Muscle of leg (tissue), 11 donors: ENCODE results near the gene FXYD3. TPM values are rescaled to one million over a fixed set of nuclear protein-coding genes. Genes with fewer than 3 reads are reported as not detected.

Source experiments
- DNase-seq: peaks from one replicate; pipeline ENCODE4 v3.0.0; 2013
- H3K27ac ChIP-seq: one replicate; pipeline ENCODE4 v1.5.1; 2013; ENCODE audit warnings: mild to moderate bottlenecking, low read length, control low read depth
- H3K27me3 ChIP-seq: one replicate; pipeline ENCODE4 v1.6.1; 2013; ENCODE audit warnings: low read length; ENCODE audit not compliant: control insufficient read depth, insufficient read depth
- H3K36me3 ChIP-seq: one replicate; pipeline ENCODE4 v1.6.1; 2013; ENCODE audit warnings: low read length; ENCODE audit not compliant: control insufficient read depth, insufficient read depth
- H3K4me1 ChIP-seq: one replicate; pipeline ENCODE4 v1.6.1; 2013; ENCODE audit warnings: low read length; ENCODE audit not compliant: control insufficient read depth, insufficient read depth
- H3K4me3 ChIP-seq: one replicate; pipeline ENCODE4 v1.5.1; 2013; ENCODE audit warnings: low read length, control low read depth
- H3K9me3 ChIP-seq: replicated peaks from 2 replicates; pipeline ENCODE4 v1.6.1; 2013; ENCODE audit warnings: low read depth, low read length; ENCODE audit not compliant: control insufficient read depth
- WGBS: methylation state at CpG from one replicate; pipeline ENCODE4 v1.1.5; 2013; ENCODE audit warnings: missing lambda C conversion rate; ENCODE audit not compliant: insufficient coverage; 5-methylcytosine and 5-hydroxymethylcytosine counted together
- polyA plus RNA-seq, 8 donors: library from polyadenylated mRNA; unstranded; fragments of 120-200 nt; gene quantifications; one replicate each; pipeline versions ENCODE4 v1.2.1 to v1.2.3, GENCODE V29; 2013; ENCODE audit warnings: inconsistent platforms in 1 of 8, low replicate concordance in 1 of 8; ENCODE audit not compliant: insufficient read length in 8 of 8, insufficient read depth in 1 of 8
- total RNA-seq: library from RNA; stranded (reverse); fragments of 120-200 nt; gene quantifications from one replicate; pipeline ENCODE4 v1.2.4, GENCODE V29; 2013

The FXYD3 gene
- total and polyA plus RNA-seq, 9 donors: 0.31 to 9.3 (median 0.62) TPM; not detected in 1

DNA sequence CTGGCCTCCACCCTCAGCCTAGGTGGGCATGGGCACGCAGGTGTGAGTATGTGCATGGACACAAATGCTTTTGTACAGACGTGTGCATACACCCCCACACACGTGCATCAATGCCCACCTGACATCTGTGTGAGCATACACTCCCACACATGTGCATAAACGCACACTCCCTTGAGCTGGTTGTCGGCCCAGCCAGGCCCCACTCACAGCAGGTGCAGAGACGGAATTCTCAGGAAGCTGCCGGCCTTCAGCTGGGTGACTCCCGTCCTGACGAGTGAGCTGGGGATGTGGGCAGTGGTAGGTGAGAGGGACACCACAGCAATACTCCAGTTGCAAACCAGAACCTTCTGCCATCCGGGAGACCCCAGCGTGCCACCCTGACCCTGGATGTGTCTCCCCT lies 18.2 kb downstream of the FXYD3 start:
- H3K4me1 ChIP-seq: peaks cover 35% of the 10 kb centered on the region
- DNase-seq: no peak
- H3K9me3 ChIP-seq: no peaks in the 10 kb centered on the region
- H3K36me3 ChIP-seq: no peaks in the 10 kb centered on the region
- H3K4me3 ChIP-seq: no peak overlapping the region
- no peak overlapping the region for H3K27ac ChIP-seq
- 65% methylated on average over 6 of the region's 11 CpGs for WGBS
- H3K27me3 ChIP-seq: no peaks in the 10 kb centered on the region

DNA sequence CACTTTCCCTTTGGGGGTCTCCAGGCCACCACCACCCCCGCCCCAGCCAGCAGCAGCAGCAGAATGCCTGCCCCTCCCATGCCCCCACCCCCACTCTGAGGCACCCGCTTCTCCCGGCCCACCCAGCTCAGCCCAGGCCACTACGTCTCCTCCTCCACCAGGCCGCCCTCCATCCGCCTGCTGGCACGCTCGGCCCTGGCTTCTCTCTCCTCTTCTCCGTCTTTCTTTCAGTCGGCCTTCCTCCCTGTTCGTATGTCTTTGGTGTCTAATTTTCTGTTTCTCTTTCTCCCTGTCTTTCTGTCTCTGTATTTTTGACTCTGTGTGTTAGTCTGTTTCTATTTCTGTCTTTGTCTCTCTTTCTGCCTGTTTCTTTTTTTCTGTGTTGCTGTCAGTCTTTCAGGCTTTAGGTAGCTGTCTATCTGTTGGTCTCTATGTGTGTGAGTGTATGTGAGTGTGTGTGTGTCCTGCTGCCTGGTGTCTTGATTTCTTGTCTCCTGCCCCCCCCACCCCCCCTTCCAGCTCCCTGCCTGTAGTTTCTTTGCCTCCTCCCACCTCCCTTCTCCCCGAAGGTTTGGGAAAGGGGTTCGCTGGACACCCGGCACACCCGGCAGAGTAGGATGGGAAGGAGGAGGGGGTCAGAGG lies 19.1 kb downstream of the FXYD3 start, which contains the start of gene LGI4:
TSS of gene LGI4 (minus strand) at position 459 of the 642 bp plus-strand sequence. CDS start at position 80, 379 bp downstream.
- peak; percentile 56 for DNase-seq
- H3K9me3 ChIP-seq: no peaks in the 10 kb centered on the region
- H3K4me3 ChIP-seq: peak within 1 kb of the TSS; percentile 10
- 35% methylated on average over 3 of the region's 15 CpGs for WGBS
- H3K36me3 ChIP-seq: no peaks in the 10 kb centered on the region
- peaks cover 41% of the 10 kb centered on the region for H3K4me1 ChIP-seq
- no peaks in the 10 kb centered on the region for H3K27me3 ChIP-seq
- peak within 1 kb of the TSS; percentile 51 for H3K27ac ChIP-seq

GRCh38 chr19:35135389-35135909 lies 19.8 kb downstream of the FXYD3 start:
- peak overlapping the region; percentile 51 for H3K27ac ChIP-seq
- whole genome bisulfite sequencing: no CpG with 5 or more reads among the region's 7 CpGs

GRCh38 chr19:35136231-35136630 lies 20.6 kb downstream of the FXYD3 start:
- WGBS: 81% methylated on average over 8 of the region's 11 CpGs
- peaks cover 55% of the 10 kb centered on the region for H3K4me1 ChIP-seq

More at GRCh38 chr19:35135389-35135909, 19.8 kb downstream of the FXYD3 start:
- peak overlapping the region; percentile 10 for H3K4me3 ChIP-seq
- H3K27me3 ChIP-seq: no peaks in the 10 kb centered on the region
- peaks cover 49% of the 10 kb centered on the region for H3K4me1 ChIP-seq
- H3K36me3 ChIP-seq: no peaks in the 10 kb centered on the region
- DNase-seq: peak; percentile 90
- H3K9me3 ChIP-seq: no peaks in the 10 kb centered on the region

GRCh38 chr19:35136977-35137702 lies 21.5 kb downstream of the FXYD3 start:
- DNase-seq: no peak
- Histone ChIP-seq H3K36me3 (peaks cover 5% of the 10 kb centered on the region), H3K4me3 (no peak overlapping the region), H3K27ac (no peak overlapping the region), H3K4me1 (peaks cover 61% of the 10 kb centered on the region), H3K27me3 (peaks cover 5% of the 10 kb centered on the region), H3K9me3 (no peaks in the 10 kb centered on the region)
- 56% methylated on average over 8 of the region's 9 CpGs for WGBS

More at GRCh38 chr19:35136231-35136630, 20.6 kb downstream of the FXYD3 start:
- no peak for DNase-seq
- H3K4me3 ChIP-seq: no peak overlapping the region
- no peaks in the 10 kb centered on the region for H3K27me3 ChIP-seq
- no peak overlapping the region for H3K27ac ChIP-seq
- H3K36me3 ChIP-seq: no peaks in the 10 kb centered on the region
- H3K9me3 ChIP-seq: no peaks in the 10 kb centered on the region

GRCh38 chr19:35138305-35138892 lies 22.8 kb downstream of the FXYD3 start, which contains the start of gene FXYD1:
FXYD1 (plus strand) TSS chr19:35138824; CDS start chr19:35140080, 1,256 bp downstream.
- peaks cover 72% of the 10 kb centered on the region for H3K4me1 ChIP-seq
- H3K36me3 ChIP-seq: peaks cover 5% of the 10 kb centered on the region
- no peaks in the 10 kb centered on the region for H3K9me3 ChIP-seq
- WGBS: no CpG with 5 or more reads among the region's 18 CpGs
- peak; percentile 94 for DNase-seq
- H3K4me3 ChIP-seq: peak within 1 kb of the TSS; percentile 52
- peaks cover 13% of the 10 kb centered on the region for H3K27me3 ChIP-seq
- H3K27ac ChIP-seq: peak within 1 kb of the TSS; percentile 92

DNA sequence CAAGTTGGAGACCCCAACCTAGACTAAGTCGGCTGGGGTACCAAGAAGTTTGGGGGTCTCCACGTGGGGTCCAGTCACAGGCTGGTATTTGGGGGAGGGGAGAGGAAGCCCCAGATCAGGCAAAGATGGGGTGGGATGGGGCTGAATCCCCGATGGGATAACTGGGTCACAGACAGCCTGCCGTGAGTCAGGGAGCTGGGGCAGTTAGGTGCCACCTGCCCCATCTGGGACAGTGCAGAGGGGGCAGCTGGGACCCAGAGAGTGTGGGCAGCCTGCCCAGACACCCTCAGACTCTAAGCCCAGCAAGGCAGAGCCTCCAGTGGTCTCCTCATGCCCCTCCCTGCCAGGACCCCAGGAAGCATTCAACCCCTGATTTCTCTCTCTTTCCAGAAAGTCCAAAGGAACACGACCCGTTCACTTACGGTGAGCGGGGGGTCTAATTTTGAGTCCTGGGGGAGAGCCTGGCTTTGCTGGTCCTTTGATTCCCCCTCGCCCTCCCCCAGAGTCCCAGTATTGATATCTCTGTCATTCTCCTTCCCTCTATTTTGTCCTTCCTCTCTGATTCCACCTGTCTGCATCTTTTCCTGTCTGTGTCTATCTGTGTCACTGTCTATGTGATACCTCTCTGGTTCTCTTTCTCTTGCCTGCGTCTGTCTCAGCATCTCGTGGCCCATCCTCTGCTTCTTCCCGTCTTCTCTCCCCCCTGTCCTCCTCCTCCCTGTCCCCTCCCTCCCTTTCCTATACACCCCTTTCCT lies 24.8 kb downstream of the FXYD3 start:
- peaks cover 5% of the 10 kb centered on the region for H3K36me3 ChIP-seq
- H3K4me3 ChIP-seq: peak overlapping the region; percentile 52
- no peaks in the 10 kb centered on the region for H3K9me3 ChIP-seq
- H3K27ac ChIP-seq: peak overlapping the region; percentile 92
- H3K27me3 ChIP-seq: peaks cover 29% of the 10 kb centered on the region
- peaks cover 67% of the 10 kb centered on the region for H3K4me1 ChIP-seq
- DNase-seq: peak; percentile 36
- 53% methylated on average over 8 of the region's 12 CpGs for WGBS

DNA sequence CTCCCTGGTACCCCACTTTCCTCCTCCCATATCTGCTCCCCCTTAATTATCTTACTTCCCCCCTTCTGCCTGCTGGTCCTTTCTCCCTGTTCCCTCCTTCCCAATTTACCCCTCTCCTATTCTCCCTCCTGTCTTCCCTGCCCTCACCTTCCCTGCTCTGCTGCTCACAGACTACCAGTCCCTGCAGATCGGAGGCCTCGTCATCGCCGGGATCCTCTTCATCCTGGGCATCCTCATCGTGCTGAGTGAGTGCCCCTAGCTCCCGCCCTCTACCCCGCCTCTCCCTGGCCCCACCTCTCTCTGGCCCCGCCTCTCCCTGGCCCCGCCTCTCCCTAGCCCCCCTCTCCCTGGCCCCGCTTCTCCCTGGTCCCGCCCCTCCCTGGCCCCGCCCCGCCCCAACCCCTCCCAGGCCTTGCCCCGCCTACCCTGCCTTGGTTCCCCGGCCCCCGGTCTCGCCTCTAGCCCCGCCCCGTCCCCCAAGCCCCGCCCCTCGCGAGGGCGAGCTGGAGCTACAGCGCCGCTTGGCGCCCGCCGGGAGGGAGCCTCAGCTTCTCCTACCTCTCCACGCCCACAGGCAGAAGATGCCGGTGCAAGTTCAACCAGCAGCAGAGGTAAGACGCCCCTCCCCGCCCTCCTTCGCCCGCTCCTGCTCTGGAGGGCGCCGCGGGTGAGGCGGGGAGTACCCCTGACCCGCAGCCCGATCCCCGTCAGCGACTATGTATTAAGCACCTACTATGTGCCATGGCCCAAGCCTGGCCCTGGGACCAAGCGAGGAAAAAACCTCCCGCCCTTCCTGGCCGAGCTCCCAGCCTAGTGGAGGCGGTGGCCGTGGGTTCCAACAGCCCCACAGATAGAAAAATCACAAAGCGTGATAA lies 25.6 kb downstream of the FXYD3 start:
- Histone ChIP-seq H3K9me3 (no peaks in the 10 kb centered on the region), H3K27ac (peak overlapping the region; percentile 35), H3K36me3 (peaks cover 5% of the 10 kb centered on the region), H3K27me3 (peaks cover 29% of the 10 kb centered on the region), H3K4me1 (peaks cover 61% of the 10 kb centered on the region), H3K4me3 (no peak overlapping the region)
- peak; percentile 87 for DNase-seq
- WGBS: 15% methylated on average over 20 of the region's 48 CpGs
